GM21825 (cell line): ENCODE measurements around the gene HERPUD2.
"Not testable (repeated sequence)": the region's sequence is repeated elsewhere in the genome, so short reads cannot be mapped to it uniquely, and the experiment has no call there.

Source experiments
- ATAC-seq: cut with Tn5 transposase; IDR thresholded peaks from one replicate; pipeline ENCODE4 v1.9.1; 2021; ENCODE audit warnings: mild to moderate bottlenecking, moderate library complexity; ENCODE audit not compliant: unreplicated experiment

HERPUD2 gene

GRCh38 chr7:35681231-35682029, 13.5 kb downstream of the HERPUD2 start:
- peak; percentile 82 for ATAC-seq

GRCh38 chr7:35680403-35681013, 14.4 kb downstream of the HERPUD2 start:
- ATAC-seq, result no peak

GRCh38 chr7:35677582-35678356, 17.2 kb downstream of the HERPUD2 start:
- ATAC-seq, result no peak

- no peak for ATAC-seq
These were observed 18.7 kb downstream of the HERPUD2 start for GRCh38 chr7:35676211-35676610.

GRCh38 chr7:35670856-35671569, 23.9 kb downstream of the HERPUD2 start:
- no peak for ATAC-seq

GRCh38 chr7:35660411-35660810, 34.5 kb downstream of the HERPUD2 start:
- not testable (repeated sequence) for ATAC-seq

- ATAC-seq, result peak; percentile 56
These were observed 36.2 kb downstream of the HERPUD2 start for GRCh38 chr7:35658606-35659201.

GRCh38 chr7:35657125-35657524, 37.8 kb downstream of the HERPUD2 start:
- ATAC-seq, result no peak

GRCh38 chr7:35654558-35654957, 40.4 kb downstream of the HERPUD2 start:
- not testable (repeated sequence) for ATAC-seq

GRCh38 chr7:35652124-35652523, 42.8 kb downstream of the HERPUD2 start:
- no peak for ATAC-seq

GRCh38 chr7:35650751-35651150, 44.2 kb downstream of the HERPUD2 start:
- ATAC-seq, result no peak

GRCh38 chr7:35649711-35650110, 45.2 kb downstream of the HERPUD2 start:
- ATAC-seq, result no peak

- no peak for ATAC-seq
These were observed 46.6 kb downstream of the HERPUD2 start for GRCh38 chr7:35648367-35648766.

- ATAC-seq, result no peak
These were observed 47.8 kb downstream of the HERPUD2 start for GRCh38 chr7:35647171-35647574.

- no peak for ATAC-seq
These were observed 48.5 kb downstream of the HERPUD2 start for GRCh38 chr7:35646289-35647023.

GRCh38 chr7:35645691-35646090, 49.2 kb downstream of the HERPUD2 start:
- ATAC-seq, result no peak

- ATAC-seq, result no peak
These were observed 64.6 kb downstream of the HERPUD2 start for GRCh38 chr7:35630024-35630972.

- peak; percentile 80 for ATAC-seq
These were observed 70.4 kb downstream of the HERPUD2 start for GRCh38 chr7:35624299-35625186.
